SU-DHL-6 (cell line): Measurements from ENCODE around the gene HS6ST2.

Experiments used
- CTCF ChIP-seq: fragments of 200-600 bp; sonication (generic); IDR thresholded peaks from one replicate; pipeline ENCODE4 v1.5.1; 2017; ENCODE audit warnings: antibody characterized with exemption, mild to moderate bottlenecking, low read length, moderate library complexity; ENCODE audit not compliant: insufficient read depth, poor library complexity, severe bottlenecking
- EZH2phosphoT487 ChIP-seq: fragments of 200-600 bp; sonication (generic), shearing (Covaris generic); conservative IDR thresholded peaks from 2 replicates; pipeline ENCODE4 v1.6.1; 2018; ENCODE audit warnings: mild to moderate bottlenecking, antibody characterized with exemption, low read length, moderate library complexity, mixed read lengths

- no peak for TF ChIP-seq CTCF
- TF ChIP-seq EZH2phosphoT487: no peak
Observed at GRCh38 chrX:132662844-132663243, 295.6 kb downstream of the HS6ST2 start.
